GM18505 (cell line): ENCODE measurements around the gene RTL10.

Experiments
- ATAC-seq: cut with Tn5 transposase; IDR thresholded peaks from one replicate; pipeline ENCODE4 v1.9.1; 2021; ENCODE audit not compliant: unreplicated experiment
- POLR2A ChIP-seq: IDR thresholded peaks from 4 replicates; pipeline ENCODE4 v1.6.1; 2011; ENCODE audit warnings: borderline replicate concordance; ENCODE audit not compliant: insufficient read depth, insufficient read length; ENCODE audit errors: extremely low read depth

The RTL10 gene

GRCh38 chr22:19846620-19847344, 7.9 kb downstream of the RTL10 start:
- no peak for ATAC-seq
- TF ChIP-seq POLR2A, result no peak

- TF ChIP-seq POLR2A, result no peak
These were observed 9.5 kb downstream of the RTL10 start for GRCh38 chr22:19845054-19845722.

GRCh38 chr22:19844377-19845053, 10.2 kb downstream of the RTL10 start:
- TF ChIP-seq POLR2A, result no peak
- no peak for ATAC-seq

More at GRCh38 chr22:19845054-19845722, 9.5 kb downstream of the RTL10 start:
- ATAC-seq, result no peak

- TF ChIP-seq POLR2A, result no peak
- ATAC-seq, result no peak
These were observed 10.8 kb downstream of the RTL10 start for GRCh38 chr22:19843857-19844376.

- no peak for TF ChIP-seq POLR2A
- no peak for ATAC-seq
These were observed 11.4 kb downstream of the RTL10 start for GRCh38 chr22:19843107-19843856.

GRCh38 chr22:19842393-19843106, 12.1 kb downstream of the RTL10 start:
- no peak for ATAC-seq
- TF ChIP-seq POLR2A, result no peak

- TF ChIP-seq POLR2A, result no peak
- no peak for ATAC-seq
These were observed 12.9 kb downstream of the RTL10 start for GRCh38 chr22:19841641-19842392.

GRCh38 chr22:19840955-19841640, 13.6 kb downstream of the RTL10 start:
- ATAC-seq, result no peak

GRCh38 chr22:19840059-19840458, 14.6 kb downstream of the RTL10 start:
- ATAC-seq, result no peak
- TF ChIP-seq POLR2A, result no peak

More at GRCh38 chr22:19840955-19841640, 13.6 kb downstream of the RTL10 start:
- no peak for TF ChIP-seq POLR2A

GRCh38 chr22:19837915-19838314, 16.8 kb downstream of the RTL10 start:
- TF ChIP-seq POLR2A, result no peak
- ATAC-seq, result no peak

- TF ChIP-seq POLR2A, result no peak
- ATAC-seq, result no peak
These were observed 18.2 kb downstream of the RTL10 start for GRCh38 chr22:19836512-19836911.
